MM.1S (cell line): ENCODE data around the gene BDNF.

Experiments
- DNase-seq: peaks from one replicate; pipeline ENCODE4 v3.0.0-alpha.2; 2015
- H2AFZ ChIP-seq: fragments of 300-600 bp; sonication (generic); 2 replicates; pipeline ENCODE4 v1.6.0; 2016; ENCODE audit warnings: antibody characterized with exemption, low read length
- H3F3A ChIP-seq: fragments of 300-600 bp; sonication (generic); 2 replicates; pipeline ENCODE4 v1.6.1; 2016; ENCODE audit warnings: mild to moderate bottlenecking, antibody characterized with exemption, low read length, moderate library complexity, mixed read lengths; ENCODE audit not compliant: insufficient read depth
- H3K27ac ChIP-seq: fragments of 300-600 bp; sonication (generic); 2 replicates; pipeline ENCODE4 v1.5.1; 2016; ENCODE audit warnings: mild to moderate bottlenecking, low read length
- H3K27me3 ChIP-seq: fragments of 300-600 bp; sonication (generic); replicated peaks from 2 replicates; pipeline ENCODE4 v1.6.0; 2016; ENCODE audit warnings: low read length; ENCODE audit not compliant: insufficient read depth
- H3K36me3 ChIP-seq: fragments of 300-600 bp; sonication (generic); replicated peaks from 2 replicates; pipeline ENCODE4 v1.6.1; 2016; ENCODE audit warnings: mild to moderate bottlenecking, low read length, mixed read lengths; ENCODE audit not compliant: insufficient read depth
- H3K4me1 ChIP-seq: fragments of 300-600 bp; sonication (generic); 2 replicates; pipeline ENCODE4 v1.6.1; 2016; ENCODE audit warnings: low read length, mixed read lengths
- H3K4me2 ChIP-seq: fragments of 300-600 bp; sonication (generic); 2 replicates; pipeline ENCODE4 v1.6.0; 2016; ENCODE audit warnings: low read depth, low read length
- H3K4me3 ChIP-seq: fragments of 300-600 bp; sonication (generic); 2 replicates; pipeline ENCODE4 v1.5.1; 2016; ENCODE audit warnings: low read length, mixed read lengths
- H3K79me2 ChIP-seq: fragments of 300-600 bp; sonication (generic); 2 replicates; pipeline ENCODE4 v1.6.1; 2016; ENCODE audit warnings: mixed run types, low read length, mixed read lengths
- H3K9ac ChIP-seq: fragments of 300-600 bp; sonication (generic); 2 replicates; pipeline ENCODE4 v1.6.1; 2016; ENCODE audit warnings: low read length, mixed read lengths
- H3K9me2 ChIP-seq: fragments of 300-600 bp; sonication (generic); replicated peaks from 2 replicates; pipeline ENCODE4 v1.6.1; 2016; ENCODE audit warnings: mild to moderate bottlenecking, low read length, mixed read lengths; ENCODE audit not compliant: insufficient read depth
- H3K9me3 ChIP-seq: fragments of 300-600 bp; sonication (generic); replicated peaks from 2 replicates; pipeline ENCODE4 v1.6.1; 2016; ENCODE audit warnings: mild to moderate bottlenecking, low read length, mixed read lengths; ENCODE audit not compliant: insufficient read depth
- H4K20me1 ChIP-seq: fragments of 300-600 bp; sonication (generic); 2 replicates; pipeline ENCODE4 v1.6.1; 2016; ENCODE audit warnings: mild to moderate bottlenecking, low read length, moderate library complexity, mixed read lengths; ENCODE audit not compliant: insufficient read depth
- CTCF ChIP-seq: fragments of 300-600 bp; sonication (generic); IDR thresholded peaks from 2 replicates; pipeline ENCODE4 v1.5.1; 2016; ENCODE audit warnings: antibody characterized with exemption, low read length, mixed read lengths
- EZH2 ChIP-seq: fragments of 300-600 bp; sonication (generic); optimal IDR thresholded peaks from 2 replicates; pipeline ENCODE3; 2017; ENCODE audit warnings: low read depth, mild to moderate bottlenecking, antibody characterized with exemption, low read length, mixed read lengths
- EZH2phosphoT487 ChIP-seq: fragments of 300-600 bp; sonication (generic); IDR thresholded peaks from 2 replicates; pipeline ENCODE4 v1.6.1; 2018; ENCODE audit warnings: antibody characterized with exemption, low read length

The BDNF gene

GRCh38 chr11:27618281-27618915 lies 81.9 kb downstream of the BDNF start:
- H3K79me2 ChIP-seq = no peaks in the 10 kb centered on the region
- no peaks in the 10 kb centered on the region for H3K4me1 ChIP-seq
- H3K36me3 ChIP-seq = no peaks in the 10 kb centered on the region
- TF ChIP-seq EZH2 (no peak), CTCF (no peak), EZH2phosphoT487 (no peak)
- H3K9me3 ChIP-seq = no peaks in the 10 kb centered on the region
- no peak for DNase-seq
- H4K20me1 ChIP-seq = no peaks in the 10 kb centered on the region
- no peak overlapping the region for H3K27ac ChIP-seq
- H2AFZ ChIP-seq = no peak overlapping the region
- no peak overlapping the region for H3K4me3 ChIP-seq
- H3K4me2 ChIP-seq = no peak overlapping the region
- no peaks in the 10 kb centered on the region for H3K9me2 ChIP-seq
- no peaks in the 10 kb centered on the region for H3K27me3 ChIP-seq
- no peak overlapping the region for H3K9ac ChIP-seq
- H3F3A ChIP-seq = no peaks in the 10 kb centered on the region

DNA sequence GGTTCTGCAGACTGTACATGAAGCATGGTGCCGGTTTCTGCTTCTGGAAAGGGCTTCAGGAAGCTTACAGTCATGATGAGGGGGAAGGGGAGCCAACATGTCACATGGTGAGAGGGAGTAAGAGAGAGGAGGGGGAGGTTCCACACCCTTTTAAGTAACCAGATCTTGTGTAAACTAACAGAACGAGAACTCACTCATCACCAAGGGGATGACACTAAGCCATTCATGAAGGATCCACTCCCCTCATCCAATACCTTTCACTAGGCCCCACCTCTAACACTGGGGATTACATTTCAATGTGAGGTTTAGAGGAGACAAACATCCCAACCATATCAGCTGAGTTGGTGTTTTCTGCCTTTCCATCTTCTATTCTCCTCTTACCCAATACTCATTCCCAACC lies 83.5 kb downstream of the BDNF start:
- Histone ChIP-seq H3K9ac (no peak overlapping the region), H3K4me2 (no peak overlapping the region), H3K36me3 (no peaks in the 10 kb centered on the region), H3K9me3 (no peaks in the 10 kb centered on the region), H3F3A (no peaks in the 10 kb centered on the region), H3K27ac (no peak overlapping the region), H2AFZ (no peak overlapping the region), H4K20me1 (no peaks in the 10 kb centered on the region), H3K79me2 (no peaks in the 10 kb centered on the region), H3K9me2 (no peaks in the 10 kb centered on the region), H3K4me1 (no peaks in the 10 kb centered on the region), H3K4me3 (no peak overlapping the region), H3K27me3 (no peaks in the 10 kb centered on the region)
- TF ChIP-seq CTCF = no peak
- no peak for TF ChIP-seq EZH2phosphoT487
- TF ChIP-seq EZH2 = no peak
- DNase-seq = no peak

DNA sequence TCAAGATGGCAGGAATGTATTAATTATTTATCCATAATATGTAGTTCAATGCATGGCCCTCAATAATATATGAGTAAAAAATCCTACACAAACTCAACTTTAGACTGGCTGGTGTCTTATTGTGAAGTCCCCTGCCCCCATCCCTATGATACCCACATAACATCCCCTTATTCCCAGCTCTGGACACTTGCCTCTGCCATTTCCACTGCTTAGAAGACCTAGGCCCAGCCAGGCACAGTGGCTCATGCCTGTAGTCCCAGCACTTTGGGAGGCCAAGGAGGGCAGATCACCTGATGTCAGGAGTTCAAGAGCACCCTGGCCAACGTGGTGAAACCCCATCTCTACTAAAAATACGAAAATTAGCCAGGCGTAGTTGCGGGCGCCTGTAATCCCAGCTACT lies 84.4 kb downstream of the BDNF start:
- Histone ChIP-seq H3K9me3 (no peaks in the 10 kb centered on the region), H3K27me3 (no peaks in the 10 kb centered on the region), H3K79me2 (no peaks in the 10 kb centered on the region), H3K9ac (no peak overlapping the region), H3F3A (no peaks in the 10 kb centered on the region), H3K4me2 (no peak overlapping the region), H2AFZ (no peak overlapping the region), H4K20me1 (no peaks in the 10 kb centered on the region), H3K4me3 (no peak overlapping the region), H3K4me1 (no peaks in the 10 kb centered on the region), H3K36me3 (no peaks in the 10 kb centered on the region), H3K27ac (no peak overlapping the region), H3K9me2 (no peaks in the 10 kb centered on the region)
- TF ChIP-seq CTCF = no peak
- no peak for TF ChIP-seq EZH2
- no peak for TF ChIP-seq EZH2phosphoT487
- DNase-seq = no peak
